Loucy (cell line): ENCODE results near the gene TCF7L2.
A peak's percentile ranks its signal among the peaks of the same experiment; 100 is the strongest.

Experiments
- H2AFZ ChIP-seq: fragments of 200-600 bp; sonication (generic); 2 replicates; pipeline ENCODE4 v1.6.0; 2016; ENCODE audit warnings: antibody characterized with exemption, mild to moderate bottlenecking, low read length, moderate library complexity
- H3F3A ChIP-seq: fragments of 200-600 bp; 2 replicates; pipeline ENCODE4 v1.6.0; 2016; ENCODE audit warnings: antibody characterized with exemption, low read depth, mild to moderate bottlenecking
- H3K27me3 ChIP-seq: fragments of 200-600 bp; sonication (generic); 2 replicates; pipeline ENCODE4 v1.6.1; 2014; ENCODE audit warnings: low read length, mild to moderate bottlenecking; ENCODE audit not compliant: insufficient read depth, poor library complexity, severe bottlenecking
- H3K36me3 ChIP-seq: fragments of 200-600 bp; sonication (generic); 2 replicates; pipeline ENCODE4 v1.6.1; 2016; ENCODE audit warnings: low read length; ENCODE audit not compliant: insufficient read depth
- H3K4me1 ChIP-seq: fragments of 200-600 bp; sonication (generic); 2 replicates; pipeline ENCODE4 v1.5.1; 2014; ENCODE audit warnings: low read length, mild to moderate bottlenecking; ENCODE audit not compliant: insufficient read depth, poor library complexity, severe bottlenecking
- H3K4me2 ChIP-seq: fragments of 200-600 bp; sonication (generic); 2 replicates; pipeline ENCODE4 v1.6.0; 2014; ENCODE audit warnings: antibody characterized with exemption, low read length, low read depth, mild to moderate bottlenecking; ENCODE audit not compliant: poor library complexity, severe bottlenecking
- H3K4me3 ChIP-seq: fragments of 200-600 bp; sonication (generic); 2 replicates; pipeline ENCODE4 v1.5.1; 2014; ENCODE audit warnings: low read length, mild to moderate bottlenecking, mixed read lengths; ENCODE audit not compliant: poor library complexity, severe bottlenecking
- H3K79me2 ChIP-seq: fragments of 200-600 bp; sonication (generic); 2 replicates; pipeline ENCODE4 v1.6.1; 2014; ENCODE audit warnings: low read length; ENCODE audit not compliant: insufficient read depth
- H3K9ac ChIP-seq: fragments of 200-600 bp; sonication (generic); 2 replicates; pipeline ENCODE4 v1.6.0; 2014; ENCODE audit warnings: mild to moderate bottlenecking, low read depth, low read length, moderate library complexity; ENCODE audit not compliant: poor library complexity, severe bottlenecking
- H3K9me2 ChIP-seq: fragments of 200-600 bp; sonication (generic); replicated peaks from 2 replicates; pipeline ENCODE4 v1.6.1; 2016; ENCODE audit warnings: low read depth, low read length, mixed read lengths
- H3K9me3 ChIP-seq: fragments of 200-600 bp; sonication (generic); 2 replicates; pipeline ENCODE4 v1.6.1; 2014; ENCODE audit warnings: mild to moderate bottlenecking, antibody characterized with exemption, low read length, low read depth; ENCODE audit not compliant: insufficient read depth
- H4K20me1 ChIP-seq: fragments of 200-600 bp; sonication (generic); 2 replicates; pipeline ENCODE4 v1.6.0; 2014; ENCODE audit warnings: antibody characterized with exemption, low read length, mild to moderate bottlenecking; ENCODE audit not compliant: insufficient read depth, poor library complexity, severe bottlenecking
- CTCF ChIP-seq: fragments of 200-600 bp; sonication (generic); conservative IDR thresholded peaks from 2 replicates; pipeline ENCODE4 v1.5.1; 2014; ENCODE audit warnings: mild to moderate bottlenecking, antibody characterized with exemption, low read length
- EZH2phosphoT487 ChIP-seq: fragments of 200-600 bp; IDR thresholded peaks from 2 replicates; pipeline ENCODE4 v1.6.1; 2018; ENCODE audit warnings: antibody characterized with exemption, mild to moderate bottlenecking, moderate library complexity, borderline replicate concordance

Gene TCF7L2

DNA sequence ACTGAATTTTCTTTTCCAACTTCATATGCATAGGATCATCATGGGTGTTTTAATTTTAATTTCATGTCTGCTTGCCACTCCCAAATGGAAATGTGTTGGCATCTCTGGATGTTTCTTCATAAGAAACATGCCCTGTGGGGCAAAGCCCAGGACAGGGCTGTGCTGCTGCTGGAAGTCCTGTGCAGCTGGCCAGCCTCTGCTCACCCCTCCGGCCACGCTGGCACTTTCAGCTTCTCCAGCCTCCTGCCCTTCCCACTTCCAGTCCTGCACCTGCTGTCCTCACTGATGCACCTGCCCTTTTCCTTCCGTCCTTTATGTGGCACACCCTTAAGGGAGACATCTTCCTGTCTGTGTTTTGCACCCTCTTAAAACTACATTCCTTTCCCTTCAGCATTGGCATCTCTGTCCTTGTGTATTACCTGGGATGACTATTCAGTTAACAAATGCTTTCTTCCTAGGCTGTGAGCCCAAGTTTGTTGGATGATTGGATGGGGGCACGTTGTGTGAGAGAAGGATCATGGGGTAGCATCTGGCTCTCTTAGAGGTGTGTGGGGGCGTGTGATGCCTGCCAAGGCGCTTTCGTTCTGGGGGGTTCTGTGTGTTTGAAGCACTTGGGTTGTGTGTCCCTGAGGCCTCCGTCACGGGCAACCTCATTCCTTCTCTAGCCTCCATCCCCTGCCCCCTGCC lies 56.8 kb downstream of the TCF7L2 start:
- Histone ChIP-seq H3K27me3 (no peaks in the 10 kb centered on the region), H3K4me3 (no peak overlapping the region), H3K36me3 (no peaks in the 10 kb centered on the region), H3K9ac (no peak overlapping the region), H3K4me1 (peaks cover 21% of the 10 kb centered on the region), H4K20me1 (peaks cover 13% of the 10 kb centered on the region), H3K9me2 (no peaks in the 10 kb centered on the region), H3K9me3 (no peaks in the 10 kb centered on the region), H2AFZ (no peak overlapping the region), H3K79me2 (peaks cover 12% of the 10 kb centered on the region; the same call in 1 of the 2 replicates), H3F3A (no peaks in the 10 kb centered on the region), H3K4me2 (peak overlapping the region; percentile 70)
- no peak for TF ChIP-seq EZH2phosphoT487
- no peak for TF ChIP-seq CTCF

DNA sequence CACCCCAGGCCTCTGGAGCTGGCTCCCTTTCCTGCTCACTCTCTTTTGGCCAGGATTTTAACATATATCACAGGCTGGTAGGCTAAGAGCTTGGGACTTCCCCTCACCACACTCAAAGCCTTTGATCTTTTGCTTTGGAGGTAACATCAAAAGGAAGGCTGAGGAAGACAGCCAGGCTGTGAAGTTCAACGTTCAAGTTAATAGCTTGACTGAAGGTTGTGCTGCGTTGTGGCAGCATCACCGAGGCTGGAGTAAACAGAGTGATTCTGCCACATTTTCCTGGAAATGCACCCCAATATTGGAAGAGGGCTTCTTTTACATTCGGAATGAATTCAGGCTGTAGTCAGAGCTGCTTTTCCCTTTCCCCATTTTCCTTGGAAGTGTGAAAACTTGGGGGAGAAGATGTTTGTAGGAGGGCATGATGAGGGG lies 57.3 kb downstream of the TCF7L2 start:
- H3K9me2 ChIP-seq, result no peaks in the 10 kb centered on the region
- H3K79me2 ChIP-seq, result peaks cover 11% of the 10 kb centered on the region; the same call in 1 of the 2 replicates
- no peaks in the 10 kb centered on the region for H3K9me3 ChIP-seq
- H4K20me1 ChIP-seq, result peaks cover 13% of the 10 kb centered on the region
- no peak overlapping the region for H2AFZ ChIP-seq
- H3K4me1 ChIP-seq, result peaks cover 21% of the 10 kb centered on the region
- H3K9ac ChIP-seq, result no peak overlapping the region
- peak overlapping the region; percentile 49 for H3K4me3 ChIP-seq
- no peaks in the 10 kb centered on the region for H3K27me3 ChIP-seq
- TF ChIP-seq CTCF, result no peak
- no peak for TF ChIP-seq EZH2phosphoT487
- H3K36me3 ChIP-seq, result no peaks in the 10 kb centered on the region
- H3K4me2 ChIP-seq, result peak overlapping the region; percentile 70
- no peaks in the 10 kb centered on the region for H3F3A ChIP-seq

- peak overlapping the region; percentile 70 for H3K4me2 ChIP-seq
Measured at GRCh38 chr10:113007821-113008220, 57.8 kb downstream of the TCF7L2 start.

More at GRCh38 chr10:113007821-113008220, 57.8 kb downstream of the TCF7L2 start:
- no peaks in the 10 kb centered on the region for H3K36me3 ChIP-seq
- H3K79me2 ChIP-seq, result peaks cover 11% of the 10 kb centered on the region; the same call in 1 of the 2 replicates
- no peaks in the 10 kb centered on the region for H3K9me3 ChIP-seq
- no peaks in the 10 kb centered on the region for H3K9me2 ChIP-seq
- no peak overlapping the region for H3K9ac ChIP-seq
- peak overlapping the region; percentile 49 for H3K4me3 ChIP-seq
- H3K4me1 ChIP-seq, result peaks cover 21% of the 10 kb centered on the region
- no peaks in the 10 kb centered on the region for H3K27me3 ChIP-seq
- H3F3A ChIP-seq, result no peaks in the 10 kb centered on the region
- TF ChIP-seq EZH2phosphoT487 (no peak), CTCF (no peak)
- peaks cover 13% of the 10 kb centered on the region for H4K20me1 ChIP-seq
- H2AFZ ChIP-seq, result no peak overlapping the region
